Endothelial cell of umbilical vein (primary cell): ENCODE measurements around the gene ANKRD39. TPM values are rescaled to one million over a fixed set of nuclear protein-coding genes. Genes with fewer than 3 reads are reported as not detected.

ENCODE experiments used
- BruUV-seq: library from RNA; stranded (reverse); fragments of 400-500 nt; replicated peaks from 2 replicates; lab custom pipeline; 2021; lab: Mats Ljungman, UMichigan
- CTCF ChIA-PET: fragments of 300-600, 350-600 bp; sonication (Branson Sonifier 250); formaldehyde crosslinking; loops from one replicate; lab custom pipeline; 2021; ENCODE audit warnings: antibody characterized with exemption, inconsistent platforms; lab: Charles Lee
- POLR2A ChIA-PET: fragments of 300-600, 350-600 bp; sonication (Branson Sonifier 250); formaldehyde crosslinking; loops from one replicate; lab custom pipeline; 2021; ENCODE audit warnings: antibody characterized with exemption, inconsistent platforms; lab: Charles Lee
- DNase-seq: peaks from one replicate; pipeline ENCODE4 v3.0.0-alpha.2; 2011; ENCODE audit warnings: low read depth, low spot score
- FAIRE-seq: peaks from 2 replicates; lab custom pipeline; 2011; peaks lifted over from hg19 to GRCh38; lab: Jason Lieb, UNC
- H2AFZ ChIP-seq: 2 replicates; pipeline ENCODE4 v1.6.0; 2012; ENCODE audit warnings: low read depth, low read length, control low read depth, inconsistent platforms
- H3K27ac ChIP-seq: 2 replicates; pipeline ENCODE4 v1.5.1; 2011; ENCODE audit warnings: low read depth, mild to moderate bottlenecking, control low read depth, low read length, moderate library complexity; ENCODE audit not compliant: insufficient read depth
- H3K27me3 ChIP-seq, 2 experiments: 2 replicates each; pipeline versions ENCODE4 v1.6.0 to v1.6.1; 2011; ENCODE audit warnings: low read length in 2 of 2, mixed read lengths in 1 of 2; ENCODE audit not compliant: control insufficient read depth in 2 of 2, insufficient read depth in 2 of 2
- H3K36me3 ChIP-seq, 2 experiments: 2 replicates in 1 of 2; 3 replicates in 1 of 2; pipeline ENCODE4 v1.5.1; 2011; ENCODE audit warnings: low read length in 2 of 2, mild to moderate bottlenecking in 1 of 2, moderate library complexity in 1 of 2; ENCODE audit not compliant: control insufficient read depth in 2 of 2, insufficient read depth in 2 of 2; ENCODE audit errors: extremely low read depth in 1 of 2
- H3K4me1 ChIP-seq: 3 replicates; pipeline ENCODE4 v1.5.1; 2011; ENCODE audit warnings: mild to moderate bottlenecking, low read length; ENCODE audit not compliant: control insufficient read depth, insufficient read depth; ENCODE audit errors: extremely low read depth
- H3K4me2 ChIP-seq: 2 replicates; pipeline ENCODE4 v1.6.1; 2011; ENCODE audit warnings: low read length, control low read depth, mixed read lengths; ENCODE audit not compliant: insufficient read depth
- H3K4me3 ChIP-seq, 3 experiments: fragments of 200-600 bp in 1 of 3; sonication (generic), shearing (Covaris generic) in 1 of 3; replicated peaks in 1 of 3; 2 replicates each; pipeline ENCODE4 v1.5.1; 2011 to 2016; ENCODE audit warnings: control low read depth in 3 of 3, low read length in 3 of 3, mild to moderate bottlenecking in 2 of 3, inconsistent platforms in 1 of 3, low read depth in 1 of 3, moderate library complexity in 1 of 3; ENCODE audit not compliant: insufficient read depth in 1 of 3
- H3K79me2 ChIP-seq: 2 replicates; pipeline ENCODE4 v1.6.0; 2012; ENCODE audit warnings: low read length, inconsistent platforms; ENCODE audit not compliant: control insufficient read depth, insufficient read depth
- H3K9ac ChIP-seq: replicated peaks from 2 replicates; pipeline ENCODE3; 2011; ENCODE audit warnings: low read length, control low read depth; ENCODE audit not compliant: insufficient read depth; ENCODE audit errors: extremely low read depth
- H3K9me1 ChIP-seq: replicated peaks from 3 replicates; pipeline ENCODE4 v1.6.0; 2011; ENCODE audit warnings: mild to moderate bottlenecking, low read length; ENCODE audit not compliant: control insufficient read depth, insufficient read depth; ENCODE audit errors: extremely low read depth
- H3K9me3 ChIP-seq: replicated peaks from 2 replicates; pipeline ENCODE4 v1.5.1; 2012; ENCODE audit warnings: low read length, inconsistent platforms; ENCODE audit not compliant: control insufficient read depth, insufficient read depth
- H4K20me1 ChIP-seq: replicated peaks from 2 replicates; pipeline ENCODE3; 2011; ENCODE audit warnings: mild to moderate bottlenecking, low read length; ENCODE audit not compliant: control insufficient read depth, insufficient read depth; ENCODE audit errors: extremely low read depth
- CTCF ChIP-seq, 2 donors: IDR thresholded peaks; 1 replicate in 1 of 2; 2 replicates in 1 of 2; pipeline ENCODE4 v1.5.1; 2011; ENCODE audit warnings: low read length in 2 of 2, mild to moderate bottlenecking in 2 of 2, moderate library complexity in 2 of 2, control low read depth in 1 of 2, inconsistent platforms in 1 of 2, low read depth in 1 of 2; ENCODE audit not compliant: insufficient read depth in 1 of 2; ENCODE audit errors: extremely low read depth in 1 of 2
- EZH2 ChIP-seq: IDR thresholded peaks from 2 replicates; pipeline ENCODE4 v1.6.1; 2012; ENCODE audit warnings: borderline replicate concordance, low read depth, mild to moderate bottlenecking, moderate library complexity, low read length, inconsistent platforms; ENCODE audit not compliant: severe bottlenecking
- FOS ChIP-seq: IDR thresholded peaks from 2 replicates; pipeline ENCODE4 v1.6.1; 2011; ENCODE audit warnings: mild to moderate bottlenecking, low read length, moderate library complexity, borderline replicate concordance; ENCODE audit not compliant: insufficient read depth
- GATA2 ChIP-seq: IDR thresholded peaks from 2 replicates; pipeline ENCODE4 v1.7.0; 2011; ENCODE audit warnings: low read depth, mild to moderate bottlenecking, moderate library complexity, mixed read lengths, low read length; ENCODE audit not compliant: insufficient read length, insufficient read depth
- JUN ChIP-seq: IDR thresholded peaks from 2 replicates; pipeline ENCODE4 v1.6.1; 2011; ENCODE audit warnings: borderline replicate concordance, low read depth; ENCODE audit not compliant: insufficient read length, insufficient read depth
- MAX ChIP-seq: IDR thresholded peaks from 2 replicates; pipeline ENCODE4 v1.6.1; 2011; ENCODE audit not compliant: insufficient read depth, insufficient read length
- MYC ChIP-seq: IDR thresholded peaks from one replicate; pipeline ENCODE4 v1.6.1; 2011; ENCODE audit warnings: mild to moderate bottlenecking, low read depth, low read length
- POLR2A ChIP-seq: IDR thresholded peaks from 2 replicates; pipeline ENCODE4 v1.6.1; 2012; ENCODE audit warnings: low read depth, mild to moderate bottlenecking, control low read depth, low read length
- POLR2AphosphoS5 ChIP-seq: IDR thresholded peaks from 2 replicates; pipeline ENCODE4 v1.6.1; 2012; ENCODE audit warnings: low read depth, mild to moderate bottlenecking, control low read depth, low read length, moderate library complexity; ENCODE audit not compliant: insufficient read depth
- dilution Hi-C: fragments of 300-500 bp; cut with MboI; formaldehyde crosslinking; loops from one replicate; pipeline ENCODE4 v1.15.0; 2019; ENCODE audit warnings: low sequenced_read_pairs; ENCODE audit not compliant: extremely low pct_ligation_motif_present
- intact Hi-C: fragments of 100-400 bp; cut with micrococcal nuclease; formaldehyde crosslinking; loops from one replicate; pipeline ENCODE4 v1.10.0; 2022
- polyA plus RNA-seq, 4 experiments: library from polyadenylated mRNA; depleted of rRNA in 3 of 4; stranded (reverse) in 3 of 4; unstranded in 1 of 4; fragments of >200 nt; gene quantifications; 2 replicates each; pipeline versions ENCODE4 v1.2.1 to v1.2.3, GENCODE V29; 2011 to 2012; ENCODE audit warnings: missing spikeins in 1 of 4
- total RNA-seq: library from RNA; stranded (reverse); gene quantifications from 2 replicates; pipeline ENCODE4 v1.2.3, GENCODE V29; 2021

ANKRD39 gene
- total and polyA plus RNA-seq, 2 donors (not counting 3 experiments of a cell fraction or from before 2014, with no cell fraction given), result 14.7 to 17.9 TPM

GRCh38 chr2:96844405-96844808 is 13.4 kb downstream of the ANKRD39 start:
- FAIRE-seq (no peak), DNase-seq (no peak)
- H3K9ac ChIP-seq, result no peak overlapping the region
- H3K79me2 ChIP-seq, result no peaks in the 10 kb centered on the region
- no peak overlapping the region for H3K4me3 ChIP-seq
- H3K9me3 ChIP-seq, result no peaks in the 10 kb centered on the region
- no peaks in the 10 kb centered on the region for H3K27me3 ChIP-seq
- dilution Hi-C loops (no loop called here), intact Hi-C loops (no loop called here)
- no peaks in the 10 kb centered on the region for H3K9me1 ChIP-seq
- H2AFZ ChIP-seq, result no peak overlapping the region
- H3K4me1 ChIP-seq, result no peaks in the 10 kb centered on the region
- no peaks in the 10 kb centered on the region for H4K20me1 ChIP-seq
- POLR2A ChIA-PET, result no interaction called here
- peaks cover 0 to 2% of the 10 kb centered on the region in 2 experiments for H3K36me3 ChIP-seq
- BruUV-seq, result no TSS peak
- TF ChIP-seq EZH2, result no peak
- TF ChIP-seq FOS, result no peak
- TF ChIP-seq POLR2AphosphoS5, result no peak
- no peak for TF ChIP-seq CTCF (IDR thresholded peaks at IDR 0.05; ENCODE audit: extremely low read depth in 1 of 2, insufficient read depth in 1 of 2, low read depth in 1 of 2, low read length in 2 of 2)
- TF ChIP-seq MYC, result no peak
- TF ChIP-seq GATA2, result no peak
- TF ChIP-seq POLR2A, result no peak
- no peak for TF ChIP-seq JUN
- no peak for TF ChIP-seq MAX
- no peak overlapping the region for H3K27ac ChIP-seq
- no peak overlapping the region for H3K4me2 ChIP-seq
- CTCF ChIA-PET, result interaction anchor here (0.7 kb wide), 1 partner anchor 67 kb away, joined by 4 read pairs; no protein-coding TSS in a partner anchor
